HEK293T (cell line): ENCODE data around the gene EDIL3.

Source experiments
- CTCF ChIA-PET: fragments of 350-600 bp; formaldehyde crosslinking; extraction: SDS; loops from one replicate; lab custom pipeline; 2021; ENCODE audit warnings: antibody characterized with exemption, inconsistent platforms; lab: Yijun Ruan, JAX
- POLR2A ChIA-PET: fragments of 350-600 bp; formaldehyde crosslinking; extraction: SDS; loops from one replicate; lab custom pipeline; 2020; ENCODE audit warnings: antibody characterized with exemption, inconsistent platforms; lab: Yijun Ruan, JAX
- DNase-seq: peaks from one replicate; pipeline ENCODE4 v3.0.0; 2012; ENCODE audit warnings: mixed read lengths; ENCODE audit errors: extremely low spot score
- ARNT ChIP-seq: fragments of 450-650 bp; IDR thresholded peaks from 2 replicates; pipeline ENCODE4 v1.6.1; 2017; ENCODE audit warnings: mild to moderate bottlenecking
- BHLHE40 ChIP-seq: fragments of 450-650 bp; IDR thresholded peaks from 2 replicates; pipeline ENCODE4 v1.6.1; 2016; ENCODE audit warnings: mild to moderate bottlenecking, moderate library complexity, borderline replicate concordance
- CTBP1 ChIP-seq: fragments of 450-650 bp; IDR thresholded peaks from 2 replicates; pipeline ENCODE4 v1.6.1; 2016; ENCODE audit warnings: borderline replicate concordance
- ELF4 ChIP-seq: fragments of 450-650 bp; IDR thresholded peaks from 2 replicates; pipeline ENCODE4 v1.6.1; 2017; ENCODE audit warnings: antibody characterized with exemption
- FOXA1 ChIP-seq: fragments of 450-650 bp; IDR thresholded peaks from 2 replicates; pipeline ENCODE4 v1.6.1; 2016; ENCODE audit warnings: mild to moderate bottlenecking
- FOXK2 ChIP-seq: fragments of 450-650 bp; IDR thresholded peaks from 2 replicates; pipeline ENCODE4 v1.6.1; 2016; ENCODE audit warnings: mild to moderate bottlenecking
- FOXM1 ChIP-seq: fragments of 450-650 bp; IDR thresholded peaks from 2 replicates; pipeline ENCODE4 v1.6.1; 2017; ENCODE audit warnings: mild to moderate bottlenecking, borderline replicate concordance
- HDGF ChIP-seq: fragments of 450-650 bp; IDR thresholded peaks from 2 replicates; pipeline ENCODE4 v1.6.1; 2017; ENCODE audit warnings: antibody characterized with exemption, borderline replicate concordance
- L3MBTL2 ChIP-seq: fragments of 450-650 bp; conservative IDR thresholded peaks from 2 replicates; pipeline ENCODE4 v1.6.1; 2016; ENCODE audit warnings: mild to moderate bottlenecking
- LEF1 ChIP-seq: fragments of 450-650 bp; IDR thresholded peaks from 2 replicates; pipeline ENCODE4 v1.6.1; 2017; ENCODE audit warnings: mild to moderate bottlenecking, borderline replicate concordance
- NFRKB ChIP-seq: fragments of 450-650 bp; IDR thresholded peaks from 2 replicates; pipeline ENCODE4 v1.6.1; 2016; ENCODE audit warnings: mild to moderate bottlenecking, moderate library complexity
- SP1 ChIP-seq: fragments of 450-650 bp; IDR thresholded peaks from 2 replicates; pipeline ENCODE4 v1.6.1; 2017
- SUZ12 ChIP-seq: fragments of 450-650 bp; IDR thresholded peaks from 2 replicates; pipeline ENCODE4 v1.6.1; 2016; ENCODE audit warnings: mild to moderate bottlenecking
- TARDBP ChIP-seq: fragments of 450-650 bp; IDR thresholded peaks from 2 replicates; pipeline ENCODE4 v1.6.1; 2016
- ZNF384 ChIP-seq: fragments of 450-650 bp; IDR thresholded peaks from 2 replicates; pipeline ENCODE4 v1.6.1; 2016
- TF ChIP-seq, protein P1 (sequence below): fragments of 450-650 bp; IDR thresholded peaks from 2 replicates; pipeline ENCODE4 v1.6.1; 2016

The EDIL3 gene

DNA sequence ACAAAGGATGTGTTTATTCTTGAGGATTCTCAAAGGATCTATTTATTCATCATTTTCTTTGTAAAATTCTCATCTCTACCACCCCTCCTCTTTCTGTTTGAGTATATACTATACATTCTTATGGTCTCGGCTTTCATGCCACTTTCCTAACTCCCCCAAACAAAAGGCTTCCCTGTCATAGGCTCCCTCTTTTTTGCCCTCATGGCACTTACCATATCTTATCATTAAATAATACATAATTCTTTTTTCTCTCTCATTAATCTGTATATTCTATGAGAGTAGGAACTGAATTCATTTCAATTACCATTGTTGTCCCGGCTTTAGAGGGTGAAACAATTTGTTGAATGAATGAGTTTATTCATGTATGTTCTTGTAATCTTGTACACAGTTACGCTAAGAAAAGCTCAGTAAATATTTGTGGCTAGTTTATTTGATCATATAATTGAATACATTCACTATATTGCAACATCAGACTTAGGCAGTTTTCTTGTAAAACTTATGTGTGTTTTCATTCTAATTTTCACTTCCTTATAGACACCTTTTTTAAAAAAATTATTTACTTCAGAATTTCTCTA is 254.6 kb downstream of the EDIL3 start:
- CTCF ChIA-PET: no interaction called here
- DNase-seq: no peak
- POLR2A ChIA-PET: no interaction called here
- no peak for TF ChIP-seq SUZ12
- no peak for TF ChIP-seq BHLHE40
- no peak for TF ChIP-seq CTBP1
- no peak for TF ChIP-seq ZNF384
- TF ChIP-seq TARDBP: no peak
- TF ChIP-seq FOXM1: no peak
- TF ChIP-seq ELF4: no peak
- no peak for TF ChIP-seq LEF1
- no peak for TF ChIP-seq L3MBTL2
- no peak for TF ChIP-seq FOXA1
- TF ChIP-seq, protein P1, sequence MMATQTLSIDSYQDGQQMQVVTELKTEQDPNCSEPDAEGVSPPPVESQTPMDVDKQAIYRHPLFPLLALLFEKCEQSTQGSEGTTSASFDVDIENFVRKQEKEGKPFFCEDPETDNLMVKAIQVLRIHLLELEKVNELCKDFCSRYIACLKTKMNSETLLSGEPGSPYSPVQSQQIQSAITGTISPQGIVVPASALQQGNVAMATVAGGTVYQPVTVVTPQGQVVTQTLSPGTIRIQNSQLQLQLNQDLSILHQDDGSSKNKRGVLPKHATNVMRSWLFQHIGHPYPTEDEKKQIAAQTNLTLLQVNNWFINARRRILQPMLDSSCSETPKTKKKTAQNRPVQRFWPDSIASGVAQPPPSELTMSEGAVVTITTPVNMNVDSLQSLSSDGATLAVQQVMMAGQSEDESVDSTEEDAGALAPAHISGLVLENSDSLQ: no peak
- TF ChIP-seq SP1: no peak
- no peak for TF ChIP-seq FOXK2

DNA sequence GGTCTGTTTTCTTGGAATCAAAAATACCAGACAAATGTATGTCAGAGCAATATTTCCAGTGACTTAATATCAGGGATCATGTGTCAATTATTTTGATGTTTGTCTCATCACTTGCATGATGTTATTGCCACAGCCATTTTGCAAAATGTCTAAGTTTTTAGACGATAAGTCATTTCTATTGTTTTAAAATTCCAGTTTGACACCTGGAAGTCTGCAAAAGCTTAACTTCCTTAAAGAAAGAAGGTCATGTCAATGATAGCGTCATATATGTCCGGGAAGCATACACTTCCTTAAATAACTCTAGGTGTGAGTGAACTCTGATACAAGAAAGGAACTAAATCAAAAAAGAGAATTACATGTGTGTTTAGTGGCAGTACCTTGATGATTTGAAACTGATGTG is 259.5 kb downstream of the EDIL3 start:
- CTCF ChIA-PET: no interaction called here
- DNase-seq: no peak
- POLR2A ChIA-PET: no interaction called here
- TF ChIP-seq L3MBTL2: no peak
- no peak for TF ChIP-seq SP1
- no peak for TF ChIP-seq FOXK2
- TF ChIP-seq ZNF384: no peak
- no peak for TF ChIP-seq BHLHE40
- TF ChIP-seq SUZ12: no peak
- TF ChIP-seq FOXA1: no peak
- no peak for TF ChIP-seq ELF4
- no peak for TF ChIP-seq HDGF
- TF ChIP-seq NFRKB: no peak
- TF ChIP-seq ARNT: no peak
- no peak for TF ChIP-seq TARDBP
- TF ChIP-seq, protein P1: no peak
- TF ChIP-seq FOXM1: no peak
- TF ChIP-seq LEF1: no peak
- no peak for TF ChIP-seq CTBP1

DNA sequence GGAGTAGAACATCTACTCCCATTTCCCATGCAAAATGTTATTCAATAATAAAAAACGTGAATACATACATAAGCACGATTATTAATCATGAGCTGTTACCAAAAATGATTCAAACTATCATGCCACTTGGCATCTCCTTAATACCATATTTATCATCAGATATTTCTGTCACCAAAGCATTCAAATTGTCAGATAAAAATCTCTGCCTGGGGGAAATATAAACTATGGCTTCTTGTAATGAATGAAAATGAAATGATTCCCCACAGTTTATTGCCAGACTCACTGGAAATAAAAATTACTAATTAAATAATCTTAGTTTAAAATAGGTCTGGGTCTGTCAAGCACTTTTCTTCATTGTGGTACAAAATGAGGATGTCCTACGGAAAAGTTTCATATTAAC is 265.4 kb downstream of the EDIL3 start:
- TF ChIP-seq HDGF: no peak
- no peak for TF ChIP-seq NFRKB
- no peak for TF ChIP-seq CTBP1
- TF ChIP-seq SUZ12: no peak
- no peak for TF ChIP-seq L3MBTL2
- TF ChIP-seq FOXM1: no peak
- TF ChIP-seq, protein P1: no peak
- TF ChIP-seq LEF1: no peak
- no peak for TF ChIP-seq FOXA1
- TF ChIP-seq FOXK2: no peak
- TF ChIP-seq TARDBP: no peak
- TF ChIP-seq ZNF384: no peak
- ChIA-PET POLR2A (no interaction called here), CTCF (no interaction called here)
- no peak for DNase-seq

DNA sequence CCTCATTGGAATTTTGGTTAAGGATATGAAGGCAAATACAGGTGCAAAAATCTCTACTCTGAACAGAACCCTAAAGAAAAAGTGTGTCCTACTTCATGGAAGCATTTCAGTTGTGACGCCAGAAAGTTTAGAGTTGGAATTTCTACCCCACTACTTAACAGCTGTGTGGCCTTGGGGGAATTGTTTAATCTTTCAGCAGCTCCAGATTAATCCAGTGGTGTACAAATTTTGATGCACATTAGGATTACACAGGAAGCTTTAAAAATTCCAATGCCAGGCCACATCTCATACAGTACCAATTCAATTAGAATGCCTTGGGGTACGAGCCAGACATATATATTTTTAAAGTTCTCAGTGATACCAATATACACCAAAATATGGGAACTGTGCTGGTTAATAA is 266.1 kb downstream of the EDIL3 start:
- CTCF ChIA-PET: no interaction called here
- DNase-seq: no peak
- TF ChIP-seq CTBP1 (no peak), L3MBTL2 (no peak), NFRKB (no peak), LEF1 (no peak), FOXK2 (no peak), BHLHE40 (no peak), ELF4 (no peak), FOXA1 (no peak), FOXM1 (no peak), SP1 (no peak)
- POLR2A ChIA-PET: no interaction called here

DNA sequence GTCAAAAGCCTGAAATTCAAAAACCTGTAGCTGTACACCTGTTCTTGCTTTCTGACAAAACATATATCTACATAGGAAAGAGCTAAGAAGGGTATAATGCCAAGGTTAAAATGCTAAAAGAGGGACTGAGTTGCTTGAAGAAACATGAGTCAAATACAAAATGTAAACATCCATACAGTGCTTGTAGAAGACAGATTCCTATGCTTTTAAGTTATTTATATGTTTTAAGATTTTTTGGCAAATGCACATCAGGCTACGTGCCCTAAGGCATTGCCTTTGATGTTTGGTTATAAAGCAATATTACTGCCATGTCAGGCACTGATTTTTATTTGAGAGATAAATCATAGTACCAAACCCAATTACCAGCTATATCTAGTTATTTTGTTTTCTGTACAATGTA is 269.0 kb downstream of the EDIL3 start:
- CTCF ChIA-PET: no interaction called here
- DNase-seq: no peak
- POLR2A ChIA-PET: no interaction called here
- TF ChIP-seq HDGF: no peak
- no peak for TF ChIP-seq ARNT
- no peak for TF ChIP-seq LEF1
- TF ChIP-seq FOXK2: no peak
- TF ChIP-seq, protein P1: no peak

DNA sequence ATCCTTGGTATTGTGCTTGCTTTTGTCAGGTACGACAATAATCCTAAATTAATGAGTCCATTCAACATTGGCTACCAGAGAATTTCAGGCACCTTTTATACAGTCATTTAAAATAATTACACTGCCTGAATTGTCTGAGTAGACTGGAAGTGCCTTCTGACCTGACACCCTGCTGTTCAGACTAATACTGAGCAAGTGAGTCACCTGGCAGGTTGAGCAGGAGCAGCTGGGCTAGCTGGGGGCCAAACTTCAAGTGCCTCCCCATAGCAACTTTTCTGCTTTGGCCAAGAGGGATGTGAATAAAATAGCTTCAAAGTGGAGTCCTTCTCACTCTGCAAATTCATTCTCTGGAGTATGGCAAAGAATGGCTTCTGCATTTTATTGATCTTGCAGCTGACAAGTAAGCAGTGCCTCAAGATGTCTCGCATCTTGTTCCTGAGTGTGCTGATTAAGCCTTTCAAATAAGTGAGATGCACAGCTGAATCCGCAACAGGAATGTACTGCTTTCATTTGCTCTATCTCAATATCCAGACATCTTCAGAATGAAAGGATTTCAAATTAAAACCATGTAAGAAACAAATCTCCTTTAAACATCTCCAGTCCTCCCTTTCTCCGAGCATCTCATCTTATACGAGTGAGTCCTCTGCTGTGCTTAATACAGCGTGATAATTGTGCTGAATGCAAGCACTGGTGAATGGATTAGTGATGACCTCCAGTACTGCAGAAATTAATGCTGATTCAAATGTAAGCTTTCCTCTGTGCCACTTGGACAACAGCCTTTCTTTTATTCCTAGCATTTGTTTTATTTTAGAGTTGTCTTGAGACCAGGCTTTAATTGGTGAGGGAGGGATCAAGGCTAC is 271.2 kb downstream of the EDIL3 start:
- ChIA-PET POLR2A (no interaction called here), CTCF (no interaction called here)
- no peak for DNase-seq
- no peak for TF ChIP-seq FOXM1
- no peak for TF ChIP-seq CTBP1
- TF ChIP-seq SP1: no peak
- no peak for TF ChIP-seq L3MBTL2
- TF ChIP-seq, protein P1: no peak
- no peak for TF ChIP-seq FOXA1
- TF ChIP-seq NFRKB: no peak
- no peak for TF ChIP-seq ELF4
- TF ChIP-seq BHLHE40: no peak
- no peak for TF ChIP-seq SUZ12
- no peak for TF ChIP-seq ZNF384
- TF ChIP-seq FOXK2: no peak
- TF ChIP-seq LEF1: no peak
- TF ChIP-seq HDGF: no peak
- TF ChIP-seq TARDBP: no peak
- no peak for TF ChIP-seq ARNT
